GM18868 (cell line): ENCODE results near the gene TSR3.

Experiments
- ATAC-seq: cut with Tn5 transposase; IDR thresholded peaks from one replicate; pipeline ENCODE4 v1.9.1; 2021; ENCODE audit warnings: mild to moderate bottlenecking, moderate library complexity; ENCODE audit not compliant: unreplicated experiment

Gene TSR3

DNA sequence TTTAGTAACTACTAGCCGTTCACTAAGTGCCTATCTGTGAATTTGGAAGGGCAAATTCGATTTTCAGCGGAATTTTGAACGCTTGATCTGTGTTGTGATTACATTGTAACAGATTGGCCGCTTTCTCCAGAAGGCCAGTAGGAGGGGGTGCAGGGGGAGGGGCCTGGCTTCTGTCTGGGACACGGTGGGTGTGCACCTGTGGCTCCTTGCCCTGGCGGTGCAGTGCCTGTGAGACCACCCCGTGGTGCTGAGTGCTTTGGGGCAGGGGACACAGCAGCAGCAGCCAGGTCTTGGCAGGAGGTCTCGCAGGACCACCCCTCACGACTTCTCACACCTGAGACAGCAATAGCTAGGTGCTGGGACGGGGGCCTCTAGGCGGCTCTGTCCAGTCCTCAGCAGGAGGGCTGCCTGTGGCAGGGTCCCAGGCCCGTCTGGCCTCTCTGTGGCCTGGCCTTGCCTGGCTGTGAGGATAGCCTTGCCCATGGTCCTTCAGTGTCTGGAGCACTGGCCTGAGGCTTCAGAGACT, 40.4 kb downstream of the TSR3 start:
- ATAC-seq: no peak

DNA sequence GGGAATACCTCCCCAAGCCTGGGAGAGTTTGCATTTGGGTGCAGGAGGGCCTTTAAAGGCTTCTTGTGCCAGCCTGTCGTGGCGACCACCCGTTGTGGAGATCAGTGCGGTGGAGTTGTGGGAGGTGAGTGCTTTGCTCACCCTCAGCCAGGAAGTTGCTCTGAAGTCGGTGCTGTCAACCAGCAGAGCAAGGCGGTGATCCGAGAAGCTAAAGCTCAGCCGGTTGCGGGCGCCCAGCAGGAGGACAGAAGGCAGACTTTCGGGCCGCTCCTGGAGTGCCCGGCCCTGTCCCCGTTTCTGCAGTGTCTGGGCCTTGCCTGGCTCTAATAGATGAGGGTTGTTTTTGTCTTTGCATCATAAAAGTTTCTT, 40.9 kb downstream of the TSR3 start:
- ATAC-seq: no peak

DNA sequence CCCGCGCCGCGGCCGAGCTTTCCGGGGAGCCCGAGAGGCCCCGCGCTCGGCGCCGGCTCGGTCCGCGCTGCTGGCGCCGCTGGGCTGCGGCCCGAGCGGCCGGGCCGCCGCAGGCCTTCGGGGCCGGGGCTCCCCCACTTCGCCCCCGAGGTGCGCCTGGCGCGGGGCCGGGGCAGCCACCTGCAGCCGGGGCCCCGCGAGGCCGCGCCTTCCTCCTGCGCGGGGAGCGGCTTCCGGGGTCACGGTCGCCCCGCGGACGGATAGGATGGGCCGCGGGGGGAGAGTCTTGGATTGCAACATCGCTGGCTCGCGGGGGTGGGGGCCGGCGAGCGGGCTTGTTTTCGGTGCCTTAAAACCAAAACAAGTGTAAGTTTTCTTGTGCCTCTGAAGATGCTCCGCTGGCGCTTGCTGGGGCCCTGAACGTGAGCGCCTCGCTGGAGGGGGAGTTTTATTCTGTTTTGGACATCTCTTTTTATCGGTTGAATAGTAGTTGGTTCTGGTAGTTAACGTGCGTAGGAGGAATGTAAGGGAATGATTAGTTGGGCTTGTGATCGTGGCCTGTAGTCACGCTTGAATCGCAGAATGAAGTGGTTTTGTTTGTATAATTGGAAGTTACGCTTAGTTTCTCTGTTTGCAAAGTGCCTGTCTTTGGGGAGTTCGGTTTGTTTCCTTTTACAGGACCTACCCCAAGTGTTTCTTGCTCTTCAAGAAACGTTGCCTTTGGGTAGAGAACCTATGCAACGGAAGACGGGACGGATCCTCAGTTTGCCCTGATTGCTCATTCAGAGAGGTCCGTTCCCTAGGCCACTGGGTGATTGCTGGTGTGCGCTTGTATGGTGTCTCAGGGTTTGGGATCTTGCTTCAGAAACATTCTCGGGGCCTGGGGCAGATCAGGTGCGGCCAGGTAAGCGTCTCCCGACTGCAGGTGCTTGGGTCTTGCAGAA, 41.5 kb downstream of the TSR3 start:
- ATAC-seq: no peak

DNA sequence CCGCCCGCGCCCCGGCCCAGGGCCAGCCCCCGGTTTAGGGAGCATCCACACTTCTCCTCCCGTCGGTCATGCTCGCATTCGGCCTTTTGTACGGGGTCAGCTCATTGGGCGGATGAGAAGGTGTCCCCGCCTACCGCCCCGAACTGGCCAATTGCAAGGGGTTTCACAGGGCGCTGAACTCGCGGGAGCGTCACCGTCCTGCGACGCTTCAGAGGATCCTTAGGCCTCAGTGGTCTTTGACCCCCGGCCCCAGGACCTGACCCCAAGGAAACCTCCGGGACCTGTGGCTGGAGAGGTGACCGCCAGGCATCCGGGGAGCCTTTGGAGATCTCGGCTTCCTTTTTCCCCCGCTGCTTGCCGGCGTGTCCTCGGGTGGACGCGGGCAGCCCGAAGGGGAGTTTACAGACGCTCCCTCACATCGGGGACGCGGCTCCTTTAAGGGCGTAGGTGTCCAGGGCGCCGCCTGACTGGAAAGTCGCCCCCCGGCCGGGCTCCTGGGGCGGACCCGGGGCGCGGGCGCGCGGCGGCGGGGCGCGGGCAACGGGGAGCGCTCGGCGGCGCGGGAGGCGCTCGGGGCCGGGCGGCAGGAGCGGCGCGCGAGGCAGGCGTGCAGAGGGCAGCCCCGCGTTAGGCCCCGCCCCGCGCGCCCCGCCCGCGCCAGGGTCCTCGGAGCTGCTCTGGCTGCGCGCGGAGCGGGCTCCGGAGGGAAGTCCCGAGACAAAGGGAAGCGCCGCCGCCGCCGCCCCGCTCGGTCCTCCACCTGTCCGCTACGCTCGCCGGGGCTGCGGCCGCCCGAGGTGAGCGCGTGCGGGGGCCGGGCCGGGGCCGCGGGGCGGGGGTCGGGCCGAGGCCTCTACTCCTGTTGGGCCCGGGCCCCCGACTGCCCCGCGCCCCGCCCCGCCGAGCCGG, 42.4 kb downstream of the TSR3 start, which contains the start of gene UBE2I:
TSS of gene UBE2I (plus strand) at position 660 of the 909 bp plus-strand sequence. CDS start 4,395 bp downstream, outside the sequence.
- peak; percentile 66 for ATAC-seq

DNA sequence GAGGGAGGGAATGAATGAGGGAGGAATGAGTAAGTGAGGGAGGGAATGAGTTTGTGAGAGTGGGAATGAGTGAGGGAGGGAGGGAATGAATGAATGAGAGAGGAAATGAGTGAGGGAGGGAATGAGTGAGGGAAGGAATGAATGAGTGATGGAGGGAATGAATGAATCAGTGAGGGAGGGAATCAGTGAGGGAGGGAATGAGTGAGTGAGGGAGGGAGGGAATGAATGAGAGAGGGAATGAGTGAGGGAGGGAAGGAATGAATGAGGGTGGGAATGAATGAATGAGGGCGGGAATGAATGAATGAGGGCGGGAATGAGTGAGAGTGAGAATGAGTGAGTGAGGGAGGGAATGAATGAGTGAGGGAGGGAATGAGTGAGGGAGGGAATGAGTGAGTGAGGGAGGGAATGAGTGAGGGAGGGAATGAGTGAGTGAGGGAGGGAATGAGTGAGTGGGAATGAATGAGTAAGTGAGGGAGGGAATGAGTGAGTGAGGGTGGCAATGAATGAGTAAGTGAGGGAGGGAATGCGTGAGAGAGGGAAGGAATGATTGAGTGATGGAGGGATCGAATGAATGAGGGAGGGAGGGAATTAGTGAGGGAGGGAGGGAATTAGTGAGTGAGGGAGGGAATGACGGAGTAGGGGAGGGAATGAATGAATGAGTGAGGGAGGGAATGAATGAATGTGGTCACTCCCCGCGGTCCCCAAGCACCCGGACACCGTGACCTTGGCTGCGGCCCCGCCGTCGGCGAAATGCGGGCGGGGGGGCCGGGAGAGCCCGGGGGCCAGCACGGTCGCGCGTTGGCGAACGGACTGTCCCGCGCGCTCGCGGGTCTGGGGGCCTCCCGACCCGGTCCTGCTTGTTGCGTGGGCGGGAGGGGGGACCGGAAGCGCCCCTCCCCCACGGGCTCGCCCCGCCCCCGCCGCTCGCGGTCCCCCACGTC, 43.4 kb downstream of the TSR3 start:
- no peak for ATAC-seq

DNA sequence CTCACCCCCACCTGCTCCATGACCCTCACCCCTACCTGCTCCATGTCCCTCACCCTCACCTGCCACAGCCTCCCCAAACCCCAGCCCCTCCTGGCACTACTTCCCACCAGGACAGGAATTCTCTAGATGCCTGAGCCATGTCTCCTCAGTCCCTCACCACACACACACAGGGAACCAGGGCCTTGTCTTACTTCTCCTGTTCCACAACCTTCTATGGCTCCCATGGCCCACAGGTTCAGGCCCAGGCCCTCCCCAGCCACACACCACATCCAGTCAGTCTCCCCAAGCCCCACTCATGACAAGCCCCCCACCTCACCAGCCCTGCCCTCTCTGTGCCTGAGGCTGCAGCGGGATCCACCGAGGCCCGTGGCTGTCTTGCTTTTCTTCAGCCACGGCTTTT, 45.3 kb downstream of the TSR3 start:
- no peak for ATAC-seq

DNA sequence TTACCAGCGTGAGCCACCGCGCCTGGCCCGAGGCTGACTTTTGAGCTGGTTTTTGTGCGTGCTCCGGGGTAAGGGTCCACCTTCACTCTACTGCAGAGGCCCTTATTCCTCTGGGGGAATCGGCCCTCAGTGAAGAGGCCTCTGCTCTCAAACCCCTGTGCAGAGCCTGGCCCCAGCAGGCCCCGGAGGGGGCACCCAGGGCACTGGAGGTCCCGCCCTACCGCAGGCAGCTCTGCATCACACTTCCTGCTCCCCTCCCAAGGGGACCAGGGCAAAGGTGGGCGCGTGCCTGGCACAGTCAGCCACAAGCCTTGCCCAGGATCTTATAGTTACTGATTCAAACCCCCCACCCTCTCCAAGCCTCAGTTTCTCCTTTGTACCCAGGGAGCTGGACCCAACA, 45.9 kb downstream of the TSR3 start:
- no peak for ATAC-seq

DNA sequence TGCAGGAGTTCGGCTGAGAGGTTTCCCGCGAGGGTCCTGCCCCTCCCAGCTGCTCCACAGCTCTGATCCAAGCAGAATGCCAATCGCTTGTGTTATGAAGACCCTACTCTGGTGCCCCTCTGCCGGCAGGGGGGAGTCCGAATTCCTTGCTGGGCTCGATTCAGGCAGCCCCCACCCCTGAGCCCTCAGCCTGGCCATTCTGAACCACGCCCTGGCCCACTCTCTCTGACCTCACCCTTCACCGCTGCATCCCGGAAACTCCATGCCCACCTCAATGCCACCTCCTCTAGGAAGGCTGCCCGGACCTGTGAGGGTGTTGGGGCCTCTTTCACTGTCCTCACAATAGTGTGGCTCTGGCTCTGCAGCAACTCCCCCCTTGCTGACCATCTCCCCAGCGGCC, 50.1 kb downstream of the TSR3 start:
- no peak for ATAC-seq

DNA sequence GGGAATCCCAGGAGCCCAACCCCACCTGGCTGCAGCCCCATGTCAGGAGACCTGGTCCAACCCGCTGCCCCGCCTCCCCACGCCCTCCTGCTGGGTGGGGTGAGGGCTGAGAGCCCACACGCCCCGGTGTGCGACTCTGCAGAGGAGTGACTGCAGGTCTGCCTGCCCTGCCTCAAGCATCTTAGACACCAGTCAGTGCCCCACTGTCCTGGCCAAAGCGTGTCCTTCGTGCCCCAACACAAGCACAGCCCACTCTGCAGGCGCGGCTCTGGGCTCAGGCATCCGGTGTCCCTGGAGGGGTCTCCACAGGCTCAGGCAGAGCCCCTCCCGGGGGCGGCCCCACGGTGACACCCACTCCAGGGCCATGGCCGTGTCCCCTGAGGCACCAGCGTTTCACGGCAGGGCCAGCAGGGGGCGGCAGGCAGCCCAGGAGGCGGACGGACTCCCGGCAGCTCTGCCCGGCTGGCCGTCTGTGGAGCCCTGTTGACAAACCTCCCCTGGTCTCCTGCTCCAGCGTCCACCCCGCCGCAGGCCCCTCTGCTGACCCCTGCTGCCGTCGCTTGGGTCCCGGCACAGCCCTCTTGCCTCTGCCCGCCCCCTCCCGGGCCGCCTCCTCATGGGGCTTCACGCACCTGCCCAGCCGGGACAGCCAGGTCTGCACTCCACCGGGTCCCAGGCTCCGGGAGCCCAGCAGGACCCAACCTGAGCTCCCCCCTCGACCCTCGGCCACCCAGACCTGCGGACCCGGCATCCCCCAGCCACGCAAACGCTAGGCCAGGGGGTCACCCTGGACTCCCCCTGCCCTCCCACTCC, 50.8 kb downstream of the TSR3 start:
- peak; percentile 63 for ATAC-seq

DNA sequence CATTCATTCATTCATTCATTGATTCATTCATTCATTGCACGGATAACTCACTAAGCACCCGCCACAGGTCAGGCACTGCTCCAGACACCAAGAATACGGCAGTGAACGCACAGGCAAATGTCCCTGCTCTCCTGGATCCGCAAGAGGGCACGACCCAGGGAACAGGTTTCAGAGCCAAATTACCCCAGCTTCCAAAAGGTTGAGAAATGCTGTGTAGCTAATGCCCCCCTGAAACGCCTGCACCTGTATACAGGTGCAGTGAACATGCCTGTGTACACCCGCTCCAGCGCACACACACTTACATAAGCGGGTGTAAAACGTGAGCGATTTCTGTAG, 51.8 kb downstream of the TSR3 start:
- no peak for ATAC-seq
